Measurements from ENCODE around the gene TMEM63C. TPM values are rescaled to one million over a fixed set of nuclear protein-coding genes. Genes with fewer than 3 reads are reported as not detected.

TMEM63C gene
- total RNA-seq, 1 donor from 2014 or later, result 27.0 TPM

DNA sequence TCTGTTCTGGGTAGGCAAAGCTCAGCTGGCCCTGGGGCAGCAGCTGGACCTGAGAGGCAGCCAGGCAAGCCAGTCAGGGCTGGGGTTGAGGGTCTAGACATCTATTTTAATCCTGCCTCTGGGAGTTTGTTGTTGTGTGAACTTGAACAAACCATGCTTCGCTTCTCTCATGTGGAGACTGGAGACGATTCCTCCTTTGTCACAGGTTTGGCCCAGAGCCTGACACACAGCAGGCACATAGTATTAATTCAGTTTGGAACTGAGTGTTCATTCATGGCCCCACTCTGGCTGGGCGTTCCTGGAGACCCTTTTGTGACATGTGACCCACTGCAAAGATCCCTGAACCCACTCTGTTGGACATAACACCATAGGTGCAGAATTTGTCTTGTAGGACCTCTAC, 50.1 kb downstream of the TMEM63C start:
- no peak overlapping the region for H3K4me3 ChIP-seq
- no peaks in the 10 kb centered on the region for H3K36me3 ChIP-seq
- H3K9me3 ChIP-seq, result no peaks in the 10 kb centered on the region
- no peaks in the 10 kb centered on the region for H3K4me1 ChIP-seq
- TF ChIP-seq, protein P1, sequence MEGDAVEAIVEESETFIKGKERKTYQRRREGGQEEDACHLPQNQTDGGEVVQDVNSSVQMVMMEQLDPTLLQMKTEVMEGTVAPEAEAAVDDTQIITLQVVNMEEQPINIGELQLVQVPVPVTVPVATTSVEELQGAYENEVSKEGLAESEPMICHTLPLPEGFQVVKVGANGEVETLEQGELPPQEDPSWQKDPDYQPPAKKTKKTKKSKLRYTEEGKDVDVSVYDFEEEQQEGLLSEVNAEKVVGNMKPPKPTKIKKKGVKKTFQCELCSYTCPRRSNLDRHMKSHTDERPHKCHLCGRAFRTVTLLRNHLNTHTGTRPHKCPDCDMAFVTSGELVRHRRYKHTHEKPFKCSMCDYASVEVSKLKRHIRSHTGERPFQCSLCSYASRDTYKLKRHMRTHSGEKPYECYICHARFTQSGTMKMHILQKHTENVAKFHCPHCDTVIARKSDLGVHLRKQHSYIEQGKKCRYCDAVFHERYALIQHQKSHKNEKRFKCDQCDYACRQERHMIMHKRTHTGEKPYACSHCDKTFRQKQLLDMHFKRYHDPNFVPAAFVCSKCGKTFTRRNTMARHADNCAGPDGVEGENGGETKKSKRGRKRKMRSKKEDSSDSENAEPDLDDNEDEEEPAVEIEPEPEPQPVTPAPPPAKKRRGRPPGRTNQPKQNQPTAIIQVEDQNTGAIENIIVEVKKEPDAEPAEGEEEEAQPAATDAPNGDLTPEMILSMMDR (IDR thresholded peaks at IDR 0.05), result no peak
- TF ChIP-seq POLR2A (IDR thresholded peaks at IDR 0.05) (no peak), POLR2AphosphoS5 (IDR thresholded peaks at IDR 0.05; ENCODE audit: insufficient read depth in 1 of 2, low read depth in 1 of 2) (no peak)
- DNase-seq (ENCODE audit: extremely low spot score in 2 of 2), result no peak
- intact Hi-C loops (cut with DNase I), result no loop called here
- H3K27ac ChIP-seq, result no peak overlapping the region
- H3K27me3 ChIP-seq, result no peaks in the 10 kb centered on the region

GRCh38 chr14:77236814-77237213, 55.2 kb downstream of the TMEM63C start:
- DNase-seq (ENCODE audit: extremely low spot score in 2 of 2), result no peak
- Histone ChIP-seq H3K4me1 (no peaks in the 10 kb centered on the region), H3K9me3 (no peaks in the 10 kb centered on the region), H3K27ac (no peak overlapping the region), H3K4me3 (no peak overlapping the region), H3K27me3 (no peaks in the 10 kb centered on the region), H3K36me3 (no peaks in the 10 kb centered on the region)
- intact Hi-C loops (cut with DNase I), result no loop called here
- TF ChIP-seq POLR2AphosphoS5 (IDR thresholded peaks at IDR 0.05; ENCODE audit: insufficient read depth in 1 of 2, low read depth in 1 of 2) (no peak), POLR2A (IDR thresholded peaks at IDR 0.05) (no peak)
- TF ChIP-seq, protein P1 (IDR thresholded peaks at IDR 0.05), result no peak

- intact Hi-C loops (cut with DNase I), result no loop called here
- Histone ChIP-seq H3K4me3 (no peak overlapping the region), H3K9me3 (no peaks in the 10 kb centered on the region), H3K4me1 (no peaks in the 10 kb centered on the region), H3K27me3 (no peaks in the 10 kb centered on the region), H3K36me3 (no peaks in the 10 kb centered on the region), H3K27ac (no peak overlapping the region)
- TF ChIP-seq POLR2A (IDR thresholded peaks at IDR 0.05), result no peak
- TF ChIP-seq, protein P1 (IDR thresholded peaks at IDR 0.05), result no peak
- TF ChIP-seq POLR2AphosphoS5 (IDR thresholded peaks at IDR 0.05; ENCODE audit: insufficient read depth in 1 of 2, low read depth in 1 of 2), result no peak
- no peak for DNase-seq (ENCODE audit: extremely low spot score in 2 of 2)
Measured at GRCh38 chr14:77238356-77238755, 56.8 kb downstream of the TMEM63C start.

DNA sequence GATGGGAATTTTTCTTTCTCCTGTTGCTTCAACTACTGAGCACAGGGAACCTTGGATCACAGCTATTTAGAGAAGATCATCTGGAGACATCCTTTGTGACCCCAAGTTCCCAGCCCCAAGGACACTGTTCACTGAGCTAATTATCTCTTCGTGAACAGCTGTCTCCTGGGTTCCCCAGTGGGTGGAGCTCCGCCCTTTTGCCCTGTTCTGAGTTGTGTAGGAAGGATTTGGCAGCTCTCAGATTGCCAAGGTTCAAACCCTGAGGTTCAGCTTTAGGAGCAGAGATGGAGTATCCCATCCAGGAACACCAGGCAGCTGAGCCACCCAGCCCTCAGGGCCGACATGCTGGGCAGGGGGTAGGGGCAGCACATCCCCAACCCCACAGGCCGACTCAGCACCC, 57.4 kb downstream of the TMEM63C start:
- DNase-seq (ENCODE audit: extremely low spot score in 2 of 2), result no peak
- Histone ChIP-seq H3K36me3 (no peaks in the 10 kb centered on the region), H3K27ac (no peak overlapping the region), H3K9me3 (no peaks in the 10 kb centered on the region), H3K4me3 (no peak overlapping the region), H3K27me3 (no peaks in the 10 kb centered on the region), H3K4me1 (no peaks in the 10 kb centered on the region)
- TF ChIP-seq, protein P1 (IDR thresholded peaks at IDR 0.05), result no peak
- TF ChIP-seq POLR2AphosphoS5 (IDR thresholded peaks at IDR 0.05; ENCODE audit: insufficient read depth in 1 of 2, low read depth in 1 of 2), result no peak
- no peak for TF ChIP-seq POLR2A (IDR thresholded peaks at IDR 0.05)
- intact Hi-C loops (cut with DNase I), result no loop called here

- no peak overlapping the region for H3K27ac ChIP-seq
- DNase-seq (ENCODE audit: extremely low spot score in 2 of 2), result no peak
- no peaks in the 10 kb centered on the region for H3K27me3 ChIP-seq
- no peaks in the 10 kb centered on the region for H3K4me1 ChIP-seq
- intact Hi-C loops (cut with DNase I), result no loop called here
- no peak overlapping the region for H3K4me3 ChIP-seq
- TF ChIP-seq, protein P1 (IDR thresholded peaks at IDR 0.05), result no peak
- TF ChIP-seq POLR2A (IDR thresholded peaks at IDR 0.05) (no peak), POLR2AphosphoS5 (IDR thresholded peaks at IDR 0.05; ENCODE audit: insufficient read depth in 1 of 2, low read depth in 1 of 2) (no peak)
- H3K9me3 ChIP-seq, result no peaks in the 10 kb centered on the region
- H3K36me3 ChIP-seq, result no peaks in the 10 kb centered on the region
Measured at GRCh38 chr14:77239412-77239811, 57.8 kb downstream of the TMEM63C start.
